WI38 (cell line): Measurements from ENCODE around the gene PDCD2.

Experiments
- H3K4me3 ChIP-seq: 2 replicates; pipeline ENCODE4 v1.5.1; 2011; ENCODE audit warnings: low read depth, mild to moderate bottlenecking, control low read depth, low read length
- CTCF ChIP-seq: IDR thresholded peaks from 2 replicates; pipeline ENCODE4 v1.5.1; 2012; ENCODE audit warnings: low read depth, mild to moderate bottlenecking, control low read depth, low read length

The PDCD2 gene

GRCh38 chr6:170584954-170585498 is 589 bp upstream of the PDCD2 start:
- TF ChIP-seq CTCF = no peak
- H3K4me3 ChIP-seq = peak overlapping the region; percentile 92

GRCh38 chr6:170583756-170584180 is 669 bp downstream of the PDCD2 start:
- peak overlapping the region; percentile 92 for H3K4me3 ChIP-seq
- TF ChIP-seq CTCF = no peak

DNA sequence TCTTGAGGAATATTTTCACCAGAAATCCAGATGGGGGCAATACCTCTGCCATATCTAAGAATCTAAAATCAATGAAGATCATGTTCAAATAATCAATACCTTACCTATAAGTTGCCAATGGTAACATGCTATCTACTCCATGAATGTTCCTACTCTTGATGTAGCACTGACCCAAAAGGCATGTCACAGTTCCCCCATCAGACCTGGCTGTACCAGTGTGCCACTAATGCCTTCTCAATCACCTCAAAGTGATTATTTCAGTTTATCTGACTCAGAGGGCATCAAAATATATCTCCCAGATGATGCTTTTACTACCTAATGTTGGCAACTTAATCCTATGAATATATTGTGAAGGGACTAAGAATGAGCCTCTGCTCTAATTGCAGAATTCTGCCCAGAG is 5.5 kb downstream of the PDCD2 start:
- no peak for TF ChIP-seq CTCF
- no peak overlapping the region for H3K4me3 ChIP-seq

DNA sequence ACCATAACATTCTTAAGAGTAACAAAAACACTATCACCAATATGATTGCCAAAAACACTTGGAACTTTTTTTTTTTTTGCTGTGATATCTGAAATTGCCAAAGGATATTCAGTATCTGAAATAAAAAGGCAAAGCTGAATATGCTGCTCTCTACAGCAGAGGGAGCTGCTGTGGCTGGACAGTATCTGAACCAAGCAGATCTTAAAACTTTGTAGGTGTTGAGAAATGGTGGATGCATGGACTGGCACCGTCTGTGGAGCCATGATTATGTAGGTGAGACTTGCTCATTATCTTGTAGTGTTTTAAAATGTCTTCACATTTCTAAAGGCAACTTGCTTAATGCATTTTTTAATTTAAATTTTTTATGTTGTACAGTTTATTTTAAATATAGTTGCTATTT is 9.2 kb downstream of the PDCD2 start:
- no peak for TF ChIP-seq CTCF
- H3K4me3 ChIP-seq = no peak overlapping the region

- no peak overlapping the region for H3K4me3 ChIP-seq
- no peak for TF ChIP-seq CTCF
These were observed 11.6 kb downstream of the PDCD2 start for GRCh38 chr6:170572704-170573466.

DNA sequence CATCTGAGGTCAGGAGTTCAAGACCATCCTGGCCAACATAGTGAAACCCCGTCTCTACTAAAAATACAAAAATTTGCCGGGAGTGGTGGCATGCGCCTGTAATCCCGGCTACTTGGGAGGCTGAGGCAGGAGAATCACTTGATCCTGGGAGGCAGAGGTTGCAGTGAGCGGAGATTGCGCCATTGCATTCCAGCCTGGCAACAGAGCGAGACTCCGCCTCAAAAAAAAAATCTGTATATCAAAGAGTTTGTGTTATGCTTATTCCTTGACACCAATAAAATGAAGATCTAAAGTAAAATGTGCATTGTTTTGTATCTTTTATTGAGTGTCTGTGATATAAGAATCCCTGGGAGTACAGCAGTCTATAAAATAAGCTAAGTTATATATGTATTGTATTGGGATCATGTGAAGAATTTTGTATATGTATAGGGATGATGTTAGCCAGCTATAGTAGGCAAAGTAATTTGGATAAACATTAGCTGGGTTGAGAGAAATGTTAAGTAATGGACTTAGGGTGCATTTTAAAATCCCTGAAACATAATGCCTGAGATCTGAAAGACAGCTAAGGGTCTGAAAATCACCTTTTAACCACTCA is 19.4 kb downstream of the PDCD2 start:
- H3K4me3 ChIP-seq = no peak overlapping the region
- TF ChIP-seq CTCF = no peak

DNA sequence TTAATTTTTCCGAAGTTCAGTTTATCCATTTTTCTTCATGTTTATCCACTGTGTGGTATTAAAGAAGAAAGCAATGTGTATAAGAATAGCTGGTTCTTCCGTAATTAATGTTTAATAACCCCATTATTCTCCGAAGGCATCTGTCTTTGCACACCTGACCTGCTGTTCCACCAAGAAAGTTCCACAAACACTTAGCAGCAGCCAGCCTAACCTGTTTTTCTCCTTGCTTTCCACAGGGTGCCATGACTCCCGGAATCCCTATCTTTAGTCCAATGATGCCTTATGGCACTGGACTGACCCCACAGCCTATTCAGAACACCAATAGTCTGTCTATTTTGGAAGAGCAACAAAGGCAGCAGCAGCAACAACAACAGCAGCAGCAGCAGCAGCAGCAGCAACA is 22.9 kb downstream of the PDCD2 start:
- no peak for TF ChIP-seq CTCF
- no peak overlapping the region for H3K4me3 ChIP-seq
